Stimulated activated CD8-positive, alpha-beta memory T cell treated with anti-CD3 and anti-CD28 coated beads, Interleukin-12 subunit alpha, Interleukin-12 subunit beta, amount 100 ng/mL, for 24 hours (primary cell): Measurements from ENCODE around the gene WASHC2A.
"Not testable (repeated sequence)": the region's sequence is repeated elsewhere in the genome, so short reads cannot be mapped to it uniquely, and the experiment has no call there.

Source experiments
- DNase-seq: peaks from one replicate; pipeline ENCODE4 v3.0.0-alpha.2; 2020; ENCODE audit errors: extremely low read depth

WASHC2A gene

GRCh38 chr10:50061548-50061947 is 6.2 kb upstream of the WASHC2A start:
- DNase-seq = not testable (repeated sequence)

GRCh38 chr10:50063100-50063499 is 4.7 kb upstream of the WASHC2A start:
- DNase-seq = no peak

- not testable (repeated sequence) for DNase-seq
Observed at GRCh38 chr10:50068352-50068659, 552 bp downstream of the WASHC2A start.

GRCh38 chr10:50075139-50075538 is 7.4 kb downstream of the WASHC2A start:
- DNase-seq = not testable (repeated sequence)

GRCh38 chr10:50075544-50075943 is 7.8 kb downstream of the WASHC2A start:
- not testable (repeated sequence) for DNase-seq

DNA sequence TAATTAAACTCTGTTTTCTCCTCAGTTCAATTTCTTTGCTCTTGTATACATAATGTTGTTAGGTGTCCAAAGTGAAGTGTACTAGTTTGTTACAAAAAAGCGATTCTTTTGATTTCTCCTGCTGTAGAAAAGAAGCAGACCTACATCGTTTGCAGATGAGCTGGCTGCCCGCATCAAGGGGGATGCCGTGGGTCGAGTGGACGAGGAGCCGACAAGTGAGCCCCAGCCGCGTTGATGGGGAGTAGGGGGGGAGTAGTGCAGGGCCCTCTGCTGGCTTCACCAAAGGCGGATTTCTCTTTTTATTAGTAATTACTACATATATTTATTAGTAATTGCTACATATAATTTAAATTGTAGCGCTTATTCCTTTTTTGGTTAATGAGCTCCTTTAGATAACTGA is 23.6 kb downstream of the WASHC2A start:
- not testable (repeated sequence) for DNase-seq

GRCh38 chr10:50092928-50093327 is 25.2 kb downstream of the WASHC2A start:
- DNase-seq = not testable (repeated sequence)

- DNase-seq = not testable (repeated sequence)
Observed at GRCh38 chr10:50094630-50095029, 26.9 kb downstream of the WASHC2A start.

GRCh38 chr10:50095402-50095801 is 27.6 kb downstream of the WASHC2A start:
- DNase-seq = not testable (repeated sequence)

- DNase-seq = not testable (repeated sequence)
Observed at GRCh38 chr10:50096722-50097121, 29.0 kb downstream of the WASHC2A start.

GRCh38 chr10:50098645-50099044 is 30.9 kb downstream of the WASHC2A start:
- DNase-seq = not testable (repeated sequence)

- not testable (repeated sequence) for DNase-seq
Observed at GRCh38 chr10:50101139-50101582, 33.4 kb downstream of the WASHC2A start.

DNA sequence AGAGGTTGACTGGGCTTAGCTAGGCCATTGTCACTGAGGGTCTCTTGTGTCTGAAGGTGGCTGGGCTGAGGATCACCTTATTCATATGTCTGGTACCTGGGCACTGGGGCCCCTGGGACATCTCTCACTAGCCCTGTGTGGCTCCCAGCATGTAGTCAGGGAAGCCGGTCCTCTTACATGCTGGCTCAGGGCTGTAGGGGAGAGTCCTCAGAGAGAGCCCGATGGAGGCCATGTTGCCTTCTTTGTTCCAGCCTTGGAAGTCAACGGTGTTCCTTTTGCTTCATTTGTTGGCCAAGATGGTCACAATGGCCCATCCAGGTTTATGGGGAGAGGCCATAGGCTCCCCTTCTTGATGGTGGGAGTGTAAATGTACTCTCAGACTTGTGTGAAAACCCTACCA is 34.0 kb downstream of the WASHC2A start:
- not testable (repeated sequence) for DNase-seq

DNA sequence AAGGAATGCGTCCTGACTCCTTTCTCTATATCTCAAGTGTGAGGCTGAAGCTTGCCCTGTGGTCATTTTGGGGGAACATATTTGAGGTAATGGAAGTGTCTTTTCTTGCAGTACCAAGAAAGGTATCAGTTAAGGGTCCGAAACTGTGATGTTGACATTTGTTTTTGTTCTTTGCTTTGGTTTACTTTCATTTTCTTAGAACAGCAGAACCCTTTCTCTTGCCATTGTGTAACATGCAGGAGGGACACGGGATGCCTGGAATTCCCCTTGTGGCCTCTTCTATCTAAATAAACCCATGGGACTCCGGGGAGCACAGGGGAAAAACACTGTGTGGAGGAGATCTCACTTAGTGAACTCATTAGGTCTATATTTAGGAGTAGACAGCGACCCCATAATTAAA is 34.5 kb downstream of the WASHC2A start:
- not testable (repeated sequence) for DNase-seq

- DNase-seq = not testable (repeated sequence)
Observed at GRCh38 chr10:50108999-50109698, 41.4 kb downstream of the WASHC2A start.

- not testable (repeated sequence) for DNase-seq
Observed at GRCh38 chr10:50112419-50113112, 44.8 kb downstream of the WASHC2A start.

DNA sequence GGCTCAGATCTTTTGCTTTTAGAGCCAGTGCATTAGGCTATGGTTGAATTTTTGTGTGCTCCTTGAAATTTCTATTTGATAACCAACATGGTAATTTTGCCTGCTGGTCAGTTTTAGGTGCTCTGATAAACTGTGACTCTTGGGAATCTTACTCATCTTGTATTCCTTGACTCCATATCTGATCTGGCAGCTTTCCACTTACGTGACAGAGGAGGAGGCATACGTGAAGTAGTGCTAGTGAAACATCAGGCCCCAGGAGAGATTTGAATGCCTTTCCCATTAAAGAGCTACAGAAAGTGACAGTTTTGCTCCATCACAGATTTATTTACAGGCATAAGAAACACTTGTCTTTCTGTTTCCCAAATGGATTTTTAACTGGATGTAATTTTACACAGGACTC is 59.0 kb downstream of the WASHC2A start:
- DNase-seq = not testable (repeated sequence)

- not testable (repeated sequence) for DNase-seq
Observed at GRCh38 chr10:50127770-50128292, 60.1 kb downstream of the WASHC2A start.

GRCh38 chr10:50131245-50131965 is 63.7 kb downstream of the WASHC2A start:
- not testable (repeated sequence) for DNase-seq

GRCh38 chr10:50132322-50132721 is 64.6 kb downstream of the WASHC2A start:
- not testable (repeated sequence) for DNase-seq

GRCh38 chr10:50132841-50133240 is 65.1 kb downstream of the WASHC2A start:
- DNase-seq = not testable (repeated sequence)

DNA sequence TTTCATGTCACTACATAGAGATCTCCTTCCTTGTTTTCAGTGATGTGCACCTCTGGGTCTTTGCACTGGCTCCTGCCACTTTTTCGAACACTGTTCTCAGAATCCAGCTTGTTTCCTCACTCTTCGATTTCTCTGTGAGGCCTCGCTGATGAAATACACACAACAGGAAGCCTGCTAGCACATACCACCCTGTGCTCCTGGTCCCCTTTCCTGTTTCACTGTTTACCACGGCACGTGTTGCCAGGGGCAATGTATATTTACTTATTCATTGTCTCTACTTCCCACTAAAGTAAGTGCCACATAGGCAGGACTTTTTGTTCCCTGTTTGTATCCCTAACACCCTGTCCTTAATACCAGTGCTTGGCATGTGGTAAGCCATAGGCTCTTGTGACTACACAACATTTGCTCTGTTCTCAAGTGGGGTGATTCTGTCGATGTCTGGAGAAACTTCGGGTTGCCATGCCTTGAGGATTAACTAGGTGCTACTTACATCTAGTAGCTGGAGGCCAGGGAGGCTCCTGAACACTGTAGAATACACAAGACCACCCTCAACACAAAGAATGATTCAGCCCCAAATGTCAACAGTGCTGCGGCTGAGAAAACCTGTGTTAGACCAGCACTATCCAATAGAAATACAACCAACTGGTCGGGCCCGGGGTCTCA is 75.9 kb downstream of the WASHC2A start:
- not testable (repeated sequence) for DNase-seq
